Activated CD4-positive, alpha-beta T cell treated with anti-CD3 and anti-CD28 coated beads for 4 hours (primary cell): Measurements from ENCODE around the gene SPATS2.
"Not testable (repeated sequence)": the region's sequence is repeated elsewhere in the genome, so short reads cannot be mapped to it uniquely, and the experiment has no call there.

Source experiments
- DNase-seq, 2 donors: peaks; one replicate each; pipeline ENCODE4 v3.0.0-alpha.2; 2020

Gene SPATS2

DNA sequence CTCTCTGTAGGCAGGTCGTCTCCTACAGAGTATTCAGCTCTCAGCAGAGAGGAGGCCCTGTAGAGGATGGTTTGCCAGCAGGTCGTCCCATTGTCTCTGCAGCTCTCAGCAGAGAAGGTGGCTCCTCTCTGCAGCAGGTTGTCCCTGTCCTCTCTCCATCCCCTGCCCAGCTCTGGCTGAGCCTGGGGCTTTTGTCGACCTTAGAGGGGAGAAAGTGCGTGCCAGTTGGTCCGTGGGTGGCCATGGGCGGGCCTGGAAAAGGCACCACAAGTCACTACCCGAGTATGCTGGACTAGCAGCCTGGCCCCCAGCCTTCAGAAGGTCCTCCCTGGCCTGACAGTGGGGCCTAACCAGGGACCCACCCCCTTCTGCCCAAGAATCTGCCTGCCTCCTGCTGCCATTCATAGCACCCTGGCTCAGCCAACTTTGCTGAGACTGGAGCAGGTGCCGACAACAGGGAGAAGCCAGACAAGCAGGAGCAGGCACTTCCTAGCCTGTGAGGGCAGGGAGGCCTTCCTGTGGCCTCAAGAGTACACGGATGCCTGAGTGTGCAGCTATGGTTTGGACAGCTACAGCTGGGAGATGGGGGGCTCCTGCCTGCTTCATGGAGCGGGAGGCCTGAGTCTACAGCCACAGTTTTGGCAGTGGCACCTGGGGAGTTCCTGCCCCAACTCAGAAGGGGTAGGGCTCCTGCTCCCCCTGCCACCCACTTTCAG is 111.8 kb downstream of the SPATS2 start:
- no peak for DNase-seq

DNA sequence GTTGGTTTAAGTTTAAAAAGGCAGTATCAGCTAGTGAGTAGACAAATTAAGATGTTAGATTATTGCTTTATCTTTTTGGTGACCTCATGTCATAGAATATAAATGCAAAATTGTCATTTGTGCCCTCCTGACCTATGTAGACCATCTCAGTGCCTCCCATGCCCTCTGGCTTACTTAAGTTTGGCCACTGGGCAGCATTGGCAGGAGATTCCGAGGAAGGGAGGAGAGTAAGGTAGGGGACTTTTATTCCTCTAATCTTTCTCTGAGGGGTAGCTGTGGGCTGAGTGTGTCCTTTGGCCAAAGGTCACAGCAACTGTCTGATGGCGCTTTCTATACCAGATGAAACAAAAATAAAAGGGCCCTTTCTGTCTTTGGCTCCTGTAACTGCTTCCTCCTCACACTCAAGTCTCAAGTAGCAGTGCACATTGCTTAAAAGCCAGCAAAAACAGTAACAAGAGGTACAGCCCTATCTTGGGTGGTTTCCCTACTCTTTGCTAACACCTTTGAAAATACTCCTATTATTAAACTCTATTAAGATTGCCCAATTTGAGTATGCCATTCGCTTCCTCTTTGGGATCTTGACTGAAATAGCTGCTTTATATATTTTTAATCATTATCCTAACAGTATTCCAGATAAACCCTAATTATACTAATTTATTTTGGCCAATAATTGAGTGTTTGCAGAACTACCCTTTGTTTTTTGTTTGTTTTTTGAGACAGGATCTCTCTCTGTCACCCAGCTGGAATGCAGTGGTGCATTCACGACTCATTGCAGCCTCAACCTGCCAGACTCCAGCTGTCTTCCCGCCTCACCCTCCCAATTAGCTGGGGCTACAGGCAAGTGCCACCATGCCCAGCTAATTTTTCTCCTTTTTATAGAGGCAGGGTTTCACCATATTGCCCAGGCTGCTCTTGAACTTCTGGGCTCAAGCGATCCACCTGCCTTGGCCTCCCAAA is 115.1 kb downstream of the SPATS2 start:
- DNase-seq, result no peak

DNA sequence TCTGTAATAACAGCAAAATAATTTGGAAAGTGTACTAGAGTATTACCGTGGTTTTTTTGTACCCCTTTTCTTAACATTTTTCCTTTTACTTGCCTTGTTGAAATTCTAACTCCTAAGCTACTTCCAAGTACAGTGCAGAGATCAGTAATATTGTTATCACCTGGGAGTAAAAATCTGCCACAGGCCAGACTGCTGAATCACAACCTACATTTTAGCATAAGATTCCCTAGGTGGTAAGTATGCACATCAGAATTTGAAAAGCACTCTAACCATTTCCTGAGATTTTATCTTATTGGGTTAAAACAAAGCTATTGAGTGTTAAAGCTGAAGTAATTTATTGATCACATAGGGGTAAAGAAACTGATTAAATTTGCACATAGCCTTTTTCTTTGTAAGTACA is 116.4 kb downstream of the SPATS2 start:
- DNase-seq, result no peak

DNA sequence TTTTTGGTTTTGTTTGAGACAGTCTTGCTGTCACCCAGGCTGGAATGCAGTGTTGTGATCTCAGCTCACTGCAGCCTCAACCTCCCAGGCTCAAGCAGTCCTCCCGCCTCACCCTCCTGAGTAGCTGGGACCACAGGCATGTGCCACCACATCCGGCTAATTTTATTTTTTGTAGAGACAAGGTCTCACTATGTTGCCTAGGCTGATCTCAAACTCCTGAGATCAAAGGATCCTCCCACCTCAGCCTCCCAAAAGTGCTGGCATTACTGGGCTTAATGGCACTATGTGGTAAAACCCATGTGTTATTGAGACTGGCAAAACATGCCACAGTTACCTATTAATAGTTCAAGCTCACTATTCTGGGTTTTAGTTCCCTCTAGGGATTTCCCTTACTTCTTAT is 120.3 kb downstream of the SPATS2 start:
- DNase-seq, result no peak

DNA sequence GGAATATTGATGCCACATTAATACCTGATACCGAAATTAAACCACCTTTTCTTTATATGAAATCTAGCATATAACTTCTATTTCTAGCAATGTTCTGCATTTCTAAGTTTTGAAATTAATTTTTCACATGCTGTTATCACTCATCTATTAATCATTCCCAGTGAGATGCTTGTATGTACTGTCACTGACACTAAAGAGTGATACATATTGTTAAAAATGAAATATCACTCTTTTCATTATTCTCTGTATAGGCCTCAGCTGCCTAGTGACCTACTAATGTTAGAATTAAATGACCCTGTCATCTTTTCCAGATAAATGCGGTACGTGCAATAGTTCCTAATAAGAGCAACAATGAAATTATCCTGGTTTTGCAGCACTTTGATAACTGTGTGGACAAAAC is 121.9 kb downstream of the SPATS2 start:
- no peak for DNase-seq

DNA sequence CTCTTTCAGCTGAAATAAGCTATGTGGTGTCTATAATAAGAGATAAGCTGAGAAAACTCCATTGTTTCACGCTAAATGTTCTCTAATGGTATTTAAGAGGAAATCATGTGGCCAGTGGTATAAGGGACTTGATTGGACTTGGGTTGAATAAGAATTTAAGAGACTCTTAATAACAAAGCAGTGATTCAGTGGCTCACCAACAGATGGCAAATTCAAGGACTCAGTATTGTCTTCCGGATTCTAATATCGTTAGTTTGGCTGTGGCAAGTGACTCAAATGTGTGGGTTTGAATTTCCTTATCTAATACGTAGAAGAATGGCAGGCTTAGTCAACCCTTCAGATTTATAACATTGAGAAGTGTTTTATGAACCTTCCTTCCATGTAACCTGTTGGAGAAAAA is 122.5 kb downstream of the SPATS2 start:
- no peak for DNase-seq

DNA sequence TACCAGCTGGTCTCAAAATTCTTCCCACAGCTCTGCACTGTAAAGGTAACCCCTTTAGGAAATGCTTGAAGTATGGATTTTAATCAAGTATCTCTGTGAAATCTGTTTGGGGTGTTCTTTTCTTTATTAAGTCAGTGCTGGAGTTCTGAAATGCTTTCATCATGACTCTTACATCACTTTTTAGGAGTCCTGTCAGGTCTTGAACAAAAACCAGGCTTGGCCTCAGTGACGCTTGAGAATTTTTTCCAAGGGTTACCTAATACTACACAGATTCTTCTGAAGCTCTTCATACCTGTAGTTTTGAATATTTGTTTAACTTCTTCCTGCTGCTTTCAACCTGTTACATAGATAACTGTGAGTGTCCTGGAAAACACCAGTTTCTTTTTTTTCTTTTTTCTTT is 124.6 kb downstream of the SPATS2 start:
- DNase-seq, result no peak

DNA sequence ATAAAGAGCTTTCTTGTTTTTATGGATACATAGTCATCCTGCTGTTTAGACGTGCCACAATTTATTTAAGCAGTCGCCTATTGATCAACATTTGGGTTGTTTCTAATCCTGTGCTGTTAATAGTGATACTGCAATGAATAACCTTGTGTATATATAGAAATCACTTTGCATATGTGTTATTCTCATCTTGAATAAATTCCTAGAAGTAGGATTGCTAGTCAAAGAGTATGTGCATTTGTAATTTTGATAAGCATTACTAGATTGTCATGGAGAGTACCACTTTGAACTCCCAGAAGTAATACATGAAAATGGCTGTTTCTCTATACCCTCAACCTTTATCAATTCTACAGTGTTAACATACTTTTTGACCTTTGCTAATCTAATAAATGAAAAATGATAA is 126.6 kb downstream of the SPATS2 start:
- no peak for DNase-seq

DNA sequence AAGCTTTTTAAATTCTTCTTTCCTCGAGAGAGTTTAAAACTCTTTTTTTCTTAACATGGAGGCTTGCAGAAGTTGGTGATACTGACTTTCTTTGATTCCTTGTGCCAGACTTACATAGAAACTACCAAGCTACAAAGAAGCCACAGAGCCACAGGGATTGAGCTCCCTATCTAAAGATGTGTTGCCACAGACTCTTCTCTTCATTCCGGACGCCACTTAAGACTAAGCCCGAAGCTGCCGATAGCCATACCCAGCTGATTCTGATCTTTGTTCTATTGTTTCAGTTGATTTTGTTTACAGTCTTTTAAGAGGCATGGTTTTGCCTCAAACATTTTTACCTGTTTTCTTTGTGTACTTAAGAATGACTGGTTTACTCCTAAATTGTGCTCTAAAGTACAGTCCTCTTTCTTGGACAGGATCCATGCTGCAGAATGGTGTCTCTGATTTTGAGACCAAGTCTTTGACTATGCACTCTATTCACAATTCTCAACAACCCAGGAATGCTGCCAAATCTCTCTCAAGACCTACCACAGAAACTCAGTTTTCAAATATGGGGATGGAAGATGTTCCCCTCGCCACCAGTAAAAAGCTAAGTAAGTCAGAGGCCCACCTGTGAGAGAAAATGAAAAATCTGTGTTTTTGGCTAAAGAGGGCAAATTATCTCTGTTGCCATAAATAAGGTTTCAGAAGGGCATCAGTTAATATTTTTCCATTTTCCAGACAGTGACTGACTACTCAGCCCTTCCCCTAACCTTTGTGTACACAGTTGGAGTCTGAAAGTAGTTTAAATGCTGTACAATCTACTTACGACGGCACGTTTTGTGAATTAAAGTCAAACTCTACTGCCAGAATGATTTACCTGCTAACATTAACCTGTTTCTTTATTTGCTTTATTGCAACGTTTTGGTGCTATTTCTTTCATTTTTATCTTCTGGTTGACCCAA is 129.4 kb downstream of the SPATS2 start:
- DNase-seq, result no peak

DNA sequence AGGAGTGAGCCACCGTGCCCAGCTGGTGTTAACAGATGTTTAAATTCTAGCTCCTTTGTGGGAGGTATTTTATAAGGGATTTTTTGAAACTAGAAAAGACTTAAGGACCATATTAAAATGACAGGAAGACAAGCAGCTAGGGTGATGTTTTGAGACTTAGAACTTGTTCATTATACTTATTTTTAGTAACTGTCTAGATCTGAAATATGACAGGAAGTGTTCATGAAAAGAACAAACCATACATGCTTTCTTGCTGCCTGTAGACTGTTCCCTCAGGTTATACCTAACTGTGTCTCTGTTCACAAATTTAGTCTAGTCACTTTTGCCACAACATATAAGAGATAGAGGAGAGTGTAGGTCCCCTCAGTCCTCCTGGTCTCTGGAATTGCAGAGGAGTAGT is 134.6 kb downstream of the SPATS2 start:
- DNase-seq, result no peak

DNA sequence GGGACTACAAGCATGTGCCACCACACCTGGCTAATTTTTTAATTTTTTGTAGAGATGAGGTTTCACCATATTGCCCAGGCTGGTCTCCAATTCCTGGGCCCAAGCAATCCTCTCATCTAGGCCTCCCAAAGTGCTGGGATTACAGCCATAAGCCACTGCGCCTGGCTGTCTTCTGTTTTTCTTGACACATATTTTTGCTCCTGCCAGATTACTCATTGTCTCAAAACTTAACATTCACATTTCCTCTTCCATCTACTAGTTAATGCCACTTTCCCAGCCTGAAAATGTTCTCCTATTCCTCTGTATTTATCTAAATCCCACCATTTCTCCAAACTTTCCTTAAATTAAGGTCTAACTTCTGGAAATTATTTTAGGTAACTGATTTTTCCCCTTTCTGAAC is 135.3 kb downstream of the SPATS2 start:
- no peak for DNase-seq

DNA sequence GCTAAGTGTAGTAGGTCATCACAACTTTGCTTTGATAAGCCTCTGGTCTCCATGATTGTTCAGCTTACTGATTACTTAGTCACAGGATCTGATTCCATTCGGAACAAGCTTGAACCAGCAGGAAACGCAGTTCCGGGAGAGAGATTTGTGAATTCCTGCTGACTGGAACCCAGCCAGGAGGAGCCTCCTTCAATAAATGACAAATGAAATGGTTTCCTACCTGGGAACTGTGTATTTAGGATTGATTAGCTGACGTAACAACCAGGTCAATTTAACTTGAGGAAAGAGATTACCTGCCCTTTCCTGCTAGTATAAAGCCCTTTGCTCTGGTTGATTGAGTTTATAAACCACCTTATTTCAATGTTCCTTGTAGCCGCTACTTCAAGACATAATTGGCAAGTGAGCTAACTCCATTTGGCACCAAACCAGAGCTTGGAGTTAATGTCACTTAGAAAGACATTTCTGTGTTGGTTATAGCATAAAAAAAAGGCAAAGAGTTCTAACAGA is 136.5 kb downstream of the SPATS2 start:
- no peak for DNase-seq

DNA sequence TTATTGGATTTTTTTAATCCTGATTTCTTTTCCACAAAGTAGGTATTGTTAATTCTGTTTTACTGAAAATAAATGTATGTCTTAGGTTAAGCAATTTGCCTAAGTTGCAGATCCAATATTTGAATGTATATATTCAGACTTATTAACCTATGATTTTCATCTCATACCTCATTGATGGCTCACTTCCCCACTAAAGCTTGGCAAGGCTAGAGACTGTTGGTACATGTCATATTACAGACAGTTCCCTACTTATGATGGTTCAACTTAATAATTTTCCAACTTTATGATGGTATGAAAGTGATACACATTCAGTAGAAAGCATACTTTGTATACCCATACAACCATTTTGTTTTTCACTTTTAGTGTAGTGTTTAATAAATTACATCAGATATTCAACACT is 138.4 kb downstream of the SPATS2 start:
- no peak for DNase-seq

DNA sequence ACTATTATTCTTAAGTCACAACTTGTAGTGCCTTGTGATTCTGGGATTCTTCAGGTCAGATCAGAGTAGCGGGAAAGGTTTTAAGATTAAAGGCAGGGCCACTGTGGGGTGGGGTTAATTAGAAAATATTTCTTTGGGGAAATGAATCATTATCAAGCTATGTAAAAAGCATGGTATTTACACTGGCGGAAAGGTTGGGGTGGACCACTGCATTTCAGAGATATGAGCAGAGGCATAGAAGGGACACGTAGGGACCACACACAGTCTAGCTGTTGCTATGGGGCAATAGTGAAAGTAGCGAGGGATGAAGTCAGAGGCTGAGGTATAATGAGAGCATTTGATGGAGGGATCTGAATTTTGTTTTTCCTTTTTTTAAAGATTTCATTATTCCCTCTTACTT is 139.9 kb downstream of the SPATS2 start:
- DNase-seq, result no peak

DNA sequence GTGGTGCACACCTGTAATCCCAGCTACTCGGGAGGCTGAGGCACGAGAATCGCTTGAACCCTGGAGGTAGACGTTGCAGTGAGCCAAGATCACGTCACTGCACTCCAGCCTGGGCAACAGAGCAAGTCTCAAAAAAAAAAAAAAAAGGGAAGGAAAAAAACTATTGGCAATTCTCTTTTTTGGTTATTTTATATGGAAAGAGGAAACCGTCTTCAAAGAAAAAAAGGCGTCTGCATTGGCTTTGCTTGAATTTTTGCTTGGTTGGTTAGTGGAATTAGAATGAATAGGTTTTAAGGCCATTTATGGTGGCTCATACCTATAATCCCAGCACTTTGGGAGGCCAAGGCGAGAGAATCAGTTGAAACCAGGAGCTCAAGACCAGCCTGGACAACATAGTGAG is 142.4 kb downstream of the SPATS2 start:
- DNase-seq, result not testable (repeated sequence)

DNA sequence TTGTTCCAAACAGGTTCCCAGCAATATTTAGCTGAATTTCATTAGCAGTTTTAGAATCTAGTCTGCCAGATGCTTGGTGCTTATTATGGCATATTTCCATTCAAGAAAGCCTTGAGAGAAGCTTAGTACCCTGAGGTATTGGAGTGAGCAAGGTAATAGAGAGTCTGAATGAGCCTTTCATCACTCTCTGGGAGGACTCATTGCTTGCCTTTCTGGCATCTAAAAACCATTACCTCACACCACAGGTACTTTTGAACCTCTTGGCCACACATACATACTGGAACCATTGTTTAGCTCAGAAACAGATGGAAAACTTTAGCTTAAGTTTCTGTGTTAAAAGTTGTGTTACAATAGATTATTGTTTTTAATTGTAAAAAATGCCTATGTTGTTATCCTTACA is 144.1 kb downstream of the SPATS2 start:
- no peak for DNase-seq

DNA sequence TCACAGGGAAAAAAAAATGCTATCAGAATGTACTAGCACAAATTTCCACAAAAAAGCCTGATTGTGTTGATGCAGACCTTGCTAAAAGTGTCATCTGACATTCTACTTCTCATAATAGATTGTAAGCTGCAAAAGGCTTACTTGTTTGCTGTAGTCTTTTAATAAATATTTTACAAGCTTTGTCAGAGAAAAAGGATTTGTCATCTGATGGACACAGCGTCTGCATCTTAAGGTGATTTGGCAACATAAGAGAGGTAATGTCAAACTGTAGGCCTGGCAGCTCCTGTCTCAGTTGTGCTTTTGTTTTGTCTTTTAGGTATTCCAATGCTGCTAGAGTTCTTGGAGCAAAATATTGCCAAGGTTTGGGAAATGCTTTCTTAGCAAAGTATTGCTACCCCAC is 145.3 kb downstream of the SPATS2 start:
- no peak for DNase-seq

DNA sequence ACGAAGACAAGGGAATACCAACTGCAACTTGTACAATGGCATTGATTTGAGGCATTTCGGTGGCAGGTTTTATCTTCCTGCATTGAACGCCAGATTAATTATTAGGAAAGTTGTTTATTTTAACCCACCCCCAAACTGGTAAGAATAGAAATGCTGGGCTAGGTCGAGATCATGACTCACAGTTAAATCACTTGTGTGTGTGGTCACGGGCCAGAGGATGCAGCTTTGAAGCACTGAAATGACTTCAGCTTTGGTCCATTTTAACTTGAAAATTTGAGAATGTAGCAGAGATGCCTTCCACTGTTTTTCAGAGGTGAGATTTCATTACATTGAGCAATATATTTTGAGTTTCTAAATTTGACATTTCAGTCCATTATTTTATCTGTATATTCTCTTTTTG is 148.0 kb downstream of the SPATS2 start:
- DNase-seq, result no peak

DNA sequence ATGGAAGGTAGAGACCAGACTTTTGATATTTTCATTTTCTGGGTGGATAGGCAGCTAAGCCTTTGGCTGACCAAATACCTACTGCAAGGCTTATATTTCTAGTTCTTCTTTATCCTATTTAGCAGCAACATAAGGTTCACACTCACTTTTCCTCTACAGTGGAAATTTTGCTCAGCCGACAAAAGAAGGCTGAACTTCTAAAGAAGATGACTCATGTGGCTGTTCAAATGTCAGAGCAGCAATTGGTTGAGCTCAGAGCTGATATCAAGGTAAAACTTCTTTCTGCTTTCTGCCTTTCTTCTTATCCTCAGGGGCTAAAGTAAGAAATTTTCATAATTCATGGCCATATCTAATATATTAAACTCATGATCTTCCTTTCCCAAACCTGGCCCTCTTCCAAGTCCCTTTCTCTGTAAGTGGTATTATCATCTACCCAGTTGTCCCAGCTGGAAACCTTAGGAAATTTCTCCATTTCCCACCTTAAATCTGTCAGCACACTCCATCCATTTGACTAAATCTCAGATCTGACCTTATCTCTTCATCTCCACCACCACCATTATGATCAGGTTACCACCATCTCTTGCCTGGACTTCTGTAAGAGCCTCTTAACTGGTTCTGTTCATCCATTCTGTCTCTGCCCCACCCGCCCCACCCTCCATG is 151.8 kb downstream of the SPATS2 start:
- DNase-seq, result no peak

DNA sequence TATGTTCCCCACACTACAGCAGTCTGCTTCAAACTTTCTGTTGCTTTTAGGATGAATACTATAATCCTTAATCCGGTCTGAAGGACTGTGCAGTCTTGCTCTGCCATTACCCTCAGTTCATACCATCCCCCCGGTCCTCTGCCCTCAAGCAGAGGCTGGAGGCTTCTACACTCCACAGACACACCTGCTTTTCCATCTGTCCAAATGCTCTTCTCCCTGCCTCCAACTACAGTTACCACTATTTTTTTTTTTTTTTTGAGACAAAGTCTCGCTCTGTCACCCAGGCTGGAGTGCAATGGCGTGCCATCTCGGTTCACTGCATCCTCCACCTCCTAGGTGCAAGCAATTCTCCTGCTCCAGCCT is 152.3 kb downstream of the SPATS2 start:
- DNase-seq, result no peak

DNA sequence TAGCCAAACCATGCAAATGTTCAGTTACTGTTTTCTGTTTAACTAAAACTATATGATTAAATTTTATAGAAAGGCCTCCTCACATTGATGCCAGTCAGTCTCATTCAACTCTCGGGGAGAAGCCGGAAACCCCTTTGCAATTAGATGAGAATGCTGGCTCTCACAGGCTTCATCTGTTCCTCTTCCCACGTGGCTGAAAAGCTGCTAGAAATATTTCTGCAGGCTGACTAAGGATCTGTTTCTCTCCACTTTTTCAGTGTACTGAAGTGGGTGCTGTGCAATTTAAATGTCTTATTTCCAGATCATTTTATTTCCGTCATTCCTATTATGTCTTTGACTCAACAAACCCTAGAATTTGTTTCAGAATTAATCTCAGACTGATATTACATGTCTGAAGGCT is 154.1 kb downstream of the SPATS2 start:
- no peak for DNase-seq

DNA sequence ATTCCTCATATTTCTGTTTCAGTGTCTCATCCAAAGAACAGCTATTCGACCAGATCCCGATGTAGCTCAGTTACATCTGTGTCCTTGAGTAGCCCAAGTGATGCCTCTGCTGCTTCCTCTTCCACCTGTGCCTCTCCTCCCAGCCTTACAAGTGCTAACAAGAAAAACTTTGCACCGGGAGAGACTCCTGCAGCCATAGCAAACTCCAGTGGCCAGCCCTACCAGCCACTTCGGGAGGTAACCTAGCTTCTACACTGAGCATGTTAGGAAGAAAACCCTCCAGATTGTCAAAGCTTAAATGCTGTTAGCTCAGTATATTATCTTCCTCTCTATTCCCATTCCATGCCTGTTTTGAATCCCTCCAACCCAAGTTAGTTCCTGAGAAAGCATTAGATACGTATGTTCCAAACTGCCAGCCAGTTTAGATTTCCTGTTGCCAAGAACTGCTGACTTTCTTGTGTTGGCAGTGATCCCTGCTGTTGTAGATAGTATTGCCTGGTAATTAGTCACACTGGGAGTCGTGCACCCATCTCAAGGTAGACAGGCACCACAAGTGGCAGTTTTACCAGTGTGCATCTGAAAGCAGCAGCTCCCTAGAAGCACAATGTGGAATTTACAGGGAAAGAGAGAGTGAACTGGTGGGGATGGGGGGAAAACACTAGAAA is 157.5 kb downstream of the SPATS2 start:
- no peak for DNase-seq
